Mesenchymal stem cell (in vitro differentiated cells and primary cell): ENCODE measurements around the gene GLT8D1.
A peak's percentile ranks its signal among the peaks of the same experiment; 100 is the strongest.

Source experiments
- DNase-seq: peaks from one replicate; pipeline ENCODE4 v3.0.0-alpha.2; 2013
- H2AFZ ChIP-seq: one replicate; pipeline ENCODE4 v1.6.1; 2013; ENCODE audit warnings: low read depth, mild to moderate bottlenecking, control low read depth, inconsistent platforms, low read length, moderate library complexity
- H2AK5ac ChIP-seq: 2 replicates; pipeline ENCODE4 v1.6.1; 2013; ENCODE audit warnings: low read length, moderate library complexity, mild to moderate bottlenecking, inconsistent platforms; ENCODE audit not compliant: severe bottlenecking
- H2BK120ac ChIP-seq: one replicate; pipeline ENCODE4 v1.6.1; 2013; ENCODE audit warnings: low read depth, mild to moderate bottlenecking, inconsistent platforms, low read length, moderate library complexity
- H2BK12ac ChIP-seq, 2 experiments: one replicate each; pipeline ENCODE4 v1.6.1; 2013; ENCODE audit warnings: inconsistent platforms in 2 of 2, low read length in 2 of 2, mild to moderate bottlenecking in 2 of 2, moderate library complexity in 2 of 2, control low read depth in 1 of 2
- H2BK15ac ChIP-seq: one replicate; pipeline ENCODE4 v1.6.1; 2013; ENCODE audit warnings: mild to moderate bottlenecking, low read depth, inconsistent platforms; ENCODE audit not compliant: poor library complexity, severe bottlenecking
- H2BK5ac ChIP-seq: 2 replicates; pipeline ENCODE4 v1.6.1; 2013; ENCODE audit warnings: low read depth, mild to moderate bottlenecking, low read length, control low read depth, inconsistent platforms; ENCODE audit not compliant: poor library complexity, severe bottlenecking
- H3K14ac ChIP-seq, 2 experiments: one replicate each; pipeline ENCODE4 v1.6.1; 2013; ENCODE audit warnings: inconsistent platforms in 2 of 2, low read length in 2 of 2, control low read depth in 1 of 2, mild to moderate bottlenecking in 1 of 2, moderate library complexity in 1 of 2
- H3K18ac ChIP-seq, 2 experiments: one replicate each; pipeline ENCODE4 v1.6.1; 2013; ENCODE audit warnings: inconsistent platforms in 2 of 2, low read length in 2 of 2, control low read depth in 1 of 2, low read depth in 1 of 2, mild to moderate bottlenecking in 1 of 2
- H3K23ac ChIP-seq, 2 experiments: one replicate each; pipeline ENCODE4 v1.6.1; 2013; ENCODE audit warnings: inconsistent platforms in 2 of 2, low read length in 2 of 2, mild to moderate bottlenecking in 2 of 2, moderate library complexity in 2 of 2, control low read depth in 1 of 2
- H3K27ac ChIP-seq: 2 replicates; pipeline ENCODE4 v1.5.1; 2013; ENCODE audit warnings: mild to moderate bottlenecking, moderate library complexity, low read length, control low read depth, inconsistent platforms; ENCODE audit not compliant: poor library complexity, severe bottlenecking
- H3K27me3 ChIP-seq, 2 experiments: 2 replicates each; pipeline versions ENCODE4 v1.6.1 to v1.7.0; 2013; ENCODE audit warnings: low read length in 2 of 2, mild to moderate bottlenecking in 2 of 2, moderate library complexity in 2 of 2, control low read depth in 1 of 2, inconsistent platforms in 1 of 2; ENCODE audit not compliant: control insufficient read depth in 1 of 2, insufficient read depth in 1 of 2
- H3K36me3 ChIP-seq, 2 experiments: 2 replicates each; pipeline versions ENCODE4 v1.6.1 to v1.7.0; 2013; ENCODE audit warnings: low read length in 2 of 2, control low read depth in 1 of 2, inconsistent platforms in 1 of 2, low read depth in 1 of 2, mild to moderate bottlenecking in 1 of 2; ENCODE audit not compliant: insufficient read depth in 2 of 2, control insufficient read depth in 1 of 2
- H3K4ac ChIP-seq, 2 experiments: one replicate each; pipeline ENCODE4 v1.6.1; 2013; ENCODE audit warnings: inconsistent platforms in 2 of 2, low read length in 2 of 2, mild to moderate bottlenecking in 2 of 2, moderate library complexity in 2 of 2, control low read depth in 1 of 2, low read depth in 1 of 2
- H3K4me1 ChIP-seq: 2 replicates; pipeline ENCODE4 v1.6.1; 2013; ENCODE audit warnings: low read depth, low read length, control low read depth; ENCODE audit not compliant: control insufficient read depth, insufficient read depth
- H3K4me2 ChIP-seq: 2 replicates; pipeline ENCODE4 v1.6.1; 2013; ENCODE audit warnings: low read length, mild to moderate bottlenecking, inconsistent platforms; ENCODE audit not compliant: poor library complexity, severe bottlenecking
- H3K4me3 ChIP-seq, 2 experiments: 2 replicates each; pipeline versions ENCODE4 v1.5.1 to v1.7.0; 2013; ENCODE audit warnings: low read length in 2 of 2, mild to moderate bottlenecking in 2 of 2, control low read depth in 1 of 2, low read depth in 1 of 2; ENCODE audit not compliant: insufficient read depth in 1 of 2
- H3K79me1 ChIP-seq: replicated peaks from 2 replicates; pipeline ENCODE4 v1.6.1; 2013; ENCODE audit warnings: mild to moderate bottlenecking, control low read depth, low read length, inconsistent platforms; ENCODE audit not compliant: poor library complexity, severe bottlenecking
- H3K9ac ChIP-seq: 2 replicates; pipeline ENCODE4 v1.7.0; 2013; ENCODE audit warnings: mild to moderate bottlenecking, low read length, moderate library complexity
- H3K9me3 ChIP-seq: 2 replicates; pipeline ENCODE4 v1.7.0; 2013; ENCODE audit warnings: mild to moderate bottlenecking, low read length; ENCODE audit not compliant: control insufficient read depth
- H4K8ac ChIP-seq: one replicate; pipeline ENCODE4 v1.6.1; 2013; ENCODE audit warnings: inconsistent platforms, mild to moderate bottlenecking, low read length, moderate library complexity
- H4K91ac ChIP-seq: one replicate; pipeline ENCODE4 v1.6.1; 2013; ENCODE audit warnings: mild to moderate bottlenecking, low read length, inconsistent platforms
- WGBS: methylation state at CpG from one replicate; pipeline ENCODE4 v1.1.7; 2013; ENCODE audit warnings: mixed read lengths; 5-methylcytosine and 5-hydroxymethylcytosine counted together

The GLT8D1 gene

DNA sequence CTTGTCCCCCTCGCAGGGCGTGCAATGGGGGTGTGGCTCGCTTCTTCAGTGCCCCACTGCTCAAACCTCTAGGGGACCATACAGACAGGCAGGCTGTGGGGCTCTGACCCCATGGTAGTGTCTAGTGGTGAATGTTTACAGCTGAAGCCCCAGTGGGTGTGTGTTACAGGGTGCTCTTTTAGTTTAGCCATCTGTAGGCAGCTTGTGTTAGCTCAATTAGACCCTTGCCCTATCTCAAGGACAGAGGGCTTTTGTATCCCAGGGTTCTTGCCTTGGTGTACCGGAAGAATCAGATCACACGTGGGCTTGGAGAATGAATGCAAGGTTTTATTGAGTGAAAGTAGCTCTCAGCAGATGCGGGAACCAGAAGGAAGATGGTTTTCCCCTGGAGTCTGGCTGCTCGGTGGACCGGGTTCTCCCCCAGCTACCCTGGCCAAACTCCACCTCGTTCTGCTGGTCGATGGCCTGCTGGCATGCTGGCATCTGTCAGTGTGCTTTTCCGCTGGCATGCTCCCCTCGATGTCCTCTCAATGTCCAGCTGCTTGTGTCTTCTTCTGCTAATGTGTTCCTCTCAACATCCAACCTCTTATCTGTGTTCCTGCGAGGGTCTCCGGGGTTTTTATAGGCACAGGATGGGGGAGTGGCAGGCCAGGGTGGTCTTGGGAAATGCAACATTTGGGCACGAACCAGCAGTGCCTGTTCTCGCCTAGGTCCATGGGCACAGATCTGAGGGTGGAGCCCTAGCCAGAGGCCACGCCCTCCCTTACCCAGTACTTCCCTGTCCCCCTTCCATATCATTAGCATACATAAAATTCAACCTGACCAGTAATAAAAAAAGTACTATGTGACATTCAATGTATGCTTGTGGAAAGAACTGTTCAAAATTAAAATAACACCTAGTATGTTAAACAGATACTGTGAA lies 7.0 kb upstream of the GLT8D1 start:
- no peak overlapping the region for H3K23ac ChIP-seq
- no peak overlapping the region for H2BK15ac ChIP-seq
- H3K4me1 ChIP-seq, result peaks cover 11% of the 10 kb centered on the region
- no peak overlapping the region for H3K14ac ChIP-seq
- H3K36me3 ChIP-seq, result peaks cover 25 to 31% of the 10 kb centered on the region in 2 experiments
- H2AK5ac ChIP-seq, result no peak overlapping the region
- H3K4me3 ChIP-seq, result no peak overlapping the region
- H3K27ac ChIP-seq, result no peak overlapping the region
- H2BK12ac ChIP-seq, result no peak overlapping the region
- H3K79me1 ChIP-seq, result peaks cover 17% of the 10 kb centered on the region
- H2AFZ ChIP-seq, result no peak overlapping the region
- H3K9me3 ChIP-seq, result no peaks in the 10 kb centered on the region
- no peak overlapping the region for H3K18ac ChIP-seq
- no peaks in the 10 kb centered on the region for H3K27me3 ChIP-seq
- no peak overlapping the region for H3K4me2 ChIP-seq
- 93% methylated on average over 15 of the region's 17 CpGs for WGBS
- H3K9ac ChIP-seq, result no peak overlapping the region
- H2BK120ac ChIP-seq, result no peak overlapping the region
- H2BK5ac ChIP-seq, result no peak overlapping the region
- no peak for DNase-seq
- H4K91ac ChIP-seq, result no peak overlapping the region
- no peak overlapping the region for H4K8ac ChIP-seq
- no peak overlapping the region for H3K4ac ChIP-seq

DNA sequence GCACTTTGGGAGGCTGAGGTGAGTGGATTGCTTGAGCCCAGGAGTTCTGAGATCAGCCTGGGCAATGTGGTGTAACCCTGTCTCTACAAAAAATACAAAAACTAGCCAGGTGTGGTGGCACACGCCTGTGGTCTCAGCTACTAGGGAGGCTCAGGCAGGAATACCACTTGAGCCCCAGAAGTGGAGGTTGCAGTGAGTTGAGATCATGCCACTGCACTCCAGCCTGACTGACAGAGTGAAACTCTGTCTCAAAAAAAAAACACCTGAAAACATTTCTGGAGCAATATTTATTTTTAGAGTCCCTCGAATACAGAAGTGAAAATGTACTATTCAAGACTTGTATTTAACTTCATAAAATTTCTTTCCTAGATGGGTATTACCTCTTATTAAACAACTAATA lies 4.9 kb upstream of the GLT8D1 start:
- no peak overlapping the region for H4K8ac ChIP-seq
- no peak overlapping the region for H3K4me2 ChIP-seq
- H2BK120ac ChIP-seq, result no peak overlapping the region
- WGBS, result 100% methylated on average over 1 of the region's 2 CpGs
- no peak overlapping the region for H4K91ac ChIP-seq
- H3K23ac ChIP-seq, result no peak overlapping the region
- no peak for DNase-seq
- no peak overlapping the region for H3K27ac ChIP-seq
- H2BK15ac ChIP-seq, result no peak overlapping the region
- H3K27me3 ChIP-seq, result no peaks in the 10 kb centered on the region
- H3K14ac ChIP-seq, result no peak overlapping the region
- H2BK5ac ChIP-seq, result no peak overlapping the region
- H3K79me1 ChIP-seq, result peaks cover 17% of the 10 kb centered on the region
- no peak overlapping the region for H2AK5ac ChIP-seq
- no peak overlapping the region for H2AFZ ChIP-seq
- H3K36me3 ChIP-seq, result peaks cover 21 to 31% of the 10 kb centered on the region in 2 experiments
- H3K9ac ChIP-seq, result no peak overlapping the region
- H3K4me1 ChIP-seq, result peaks cover 14% of the 10 kb centered on the region
- H3K4ac ChIP-seq, result no peak overlapping the region
- no peaks in the 10 kb centered on the region for H3K9me3 ChIP-seq
- H3K4me3 ChIP-seq, result no peak overlapping the region
- H3K18ac ChIP-seq, result no peak overlapping the region
- no peak overlapping the region for H2BK12ac ChIP-seq

DNA sequence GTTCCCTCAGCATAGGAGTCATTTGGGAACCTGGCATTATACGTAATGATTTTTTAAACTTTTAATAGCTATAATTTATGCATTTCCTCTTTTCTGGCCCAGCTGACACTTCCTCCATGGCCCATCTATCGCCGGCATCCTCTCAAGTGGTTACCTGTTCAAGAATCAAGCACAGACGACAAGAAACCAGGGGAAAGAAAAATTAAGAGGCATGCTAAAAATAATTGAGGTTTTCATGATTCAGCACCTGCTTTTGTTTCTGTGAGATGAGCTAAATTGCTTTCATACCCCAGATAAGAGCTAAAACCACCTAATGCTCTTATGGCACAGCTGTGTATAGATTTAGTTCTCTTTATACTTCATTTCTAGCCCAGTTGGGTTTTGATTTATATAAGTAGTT lies 2.0 kb upstream of the GLT8D1 start:
- Histone ChIP-seq H3K23ac (no peak overlapping the region), H3K4ac (no peak overlapping the region), H2BK120ac (no peak overlapping the region), H3K4me2 (peak overlapping the region; percentile 89), H2BK12ac (no peak overlapping the region), H3K79me1 (peaks cover 7% of the 10 kb centered on the region), H2BK5ac (no peak overlapping the region), H3K27ac (no peak overlapping the region), H4K8ac (no peak overlapping the region), H3K14ac (no peak overlapping the region), H3K9me3 (no peaks in the 10 kb centered on the region), H3K27me3 (no peaks in the 10 kb centered on the region), H3K9ac (peak overlapping the region; percentile 97), H2BK15ac (no peak overlapping the region), H3K4me3 (peak overlapping the region in 1 of 2 experiments; percentile 95), H4K91ac (no peak overlapping the region), H2AFZ (no peak overlapping the region), H3K18ac (no peak overlapping the region), H2AK5ac (no peak overlapping the region), H3K4me1 (peaks cover 6% of the 10 kb centered on the region), H3K36me3 (peaks cover 8 to 30% of the 10 kb centered on the region in 2 experiments)
- WGBS, result 100% methylated on average over 3 of the region's 4 CpGs
- DNase-seq, result no peak

DNA sequence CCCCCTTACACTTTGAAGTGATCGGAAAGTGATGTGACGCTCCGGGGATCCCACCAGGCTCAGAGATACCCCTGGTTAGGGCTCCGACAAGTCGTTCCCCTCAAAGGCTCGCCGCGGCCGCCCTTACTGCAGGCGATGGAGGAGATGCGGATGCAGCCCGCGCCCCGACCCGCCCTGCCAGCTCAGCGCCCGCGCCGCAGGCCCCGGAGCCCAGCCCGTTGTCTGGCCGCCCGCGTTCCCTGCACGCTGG lies 228 bp downstream of the GLT8D1 start:
- Histone ChIP-seq H3K36me3 (peaks cover under 1 to 30% of the 10 kb centered on the region in 2 experiments), H3K27me3 (no peaks in the 10 kb centered on the region), H2BK5ac (peak overlapping the region; percentile 96), H4K91ac (peak overlapping the region; percentile 99), H4K8ac (peak overlapping the region; percentile 99), H3K79me1 (peaks cover 4% of the 10 kb centered on the region), H3K18ac (peak overlapping the region; percentile 96 to 98), H3K27ac (peak overlapping the region; percentile 80), H3K4me3 (peak overlapping the region; percentile 82 to 95), H3K4me1 (peaks cover 9% of the 10 kb centered on the region), H3K9me3 (no peaks in the 10 kb centered on the region), H3K4ac (peak overlapping the region; percentile 81 to 92), H2BK12ac (no peak overlapping the region), H3K14ac (peak overlapping the region; percentile 76 to 99), H2AK5ac (peak overlapping the region; percentile 68), H3K9ac (peak overlapping the region; percentile 97), H3K23ac (peak overlapping the region in 1 of 2 experiments; percentile 97), H3K4me2 (peak overlapping the region; percentile 66), H2BK120ac (peak overlapping the region; percentile 92), H2AFZ (peak overlapping the region; percentile 99), H2BK15ac (peak overlapping the region; percentile 97)
- 0% methylated on average over 22 of the region's 25 CpGs for WGBS
- no peak for DNase-seq
